DND-41 (cell line): ENCODE measurements around the gene LDLRAP1.

ENCODE experiments used
- CTCF ChIP-seq: IDR thresholded peaks from 2 replicates; pipeline ENCODE4 v1.5.1; 2012; ENCODE audit warnings: borderline replicate concordance, low read length, moderate library complexity, mild to moderate bottlenecking; ENCODE audit not compliant: poor library complexity, severe bottlenecking; ENCODE audit errors: extremely low read depth
- EZH2 ChIP-seq: IDR thresholded peaks from 3 replicates; pipeline ENCODE4 v1.6.1; 2012; ENCODE audit warnings: borderline replicate concordance, low read depth, mild to moderate bottlenecking, moderate library complexity, low read length, inconsistent platforms; ENCODE audit not compliant: severe bottlenecking

GRCh38 chr1:25560788-25561187, 17.4 kb downstream of the LDLRAP1 start:
- TF ChIP-seq CTCF: no peak
- TF ChIP-seq EZH2: no peak
